ENCODE measurements around the gene EPB41L2. TPM values are rescaled to one million over a fixed set of nuclear protein-coding genes. Genes with fewer than 3 reads are reported as not detected.

The EPB41L2 gene
- total RNA-seq, 1 experiment from 2014 or later: 74.8 TPM

GRCh38 chr6:130975325-130975724 is 87.7 kb downstream of the EPB41L2 start:
- DNase-seq (ENCODE audit: low read depth, low spot score): no peak
- Histone ChIP-seq H3K9ac (ENCODE audit: low read length) (no peak overlapping the region), H3K79me2 (ENCODE audit: insufficient read depth, low read length) (peaks cover 21% of the 10 kb centered on the region; the same call in 1 of the 2 replicates), H3K4me3 (replicated peaks in 1 of 2; ENCODE audit: low read depth in 1 of 2, low read length in 2 of 2) (no peak overlapping the region), H3K4me1 (ENCODE audit: control insufficient read depth in 1 of 2, insufficient read depth in 2 of 2, low read length in 2 of 2) (peaks cover 0 to 16% of the 10 kb centered on the region in 2 experiments; a peak in 2 of 4 replicates), H3K9me2 (ENCODE audit: insufficient read depth) (no peaks in the 10 kb centered on the region), H4K20me1 (ENCODE audit: insufficient read depth) (no peaks in the 10 kb centered on the region), H3K4me2 (ENCODE audit: low read length) (peak overlapping the region; percentile 22), H2AFZ (ENCODE audit: low read depth, low read length, poor library complexity, severe bottlenecking) (no peak overlapping the region), H3K27me3 (ENCODE audit: insufficient read depth, low read length) (no peaks in the 10 kb centered on the region), H3K36me3 (ENCODE audit: control insufficient read depth in 1 of 2, insufficient read depth in 2 of 2, low read length in 2 of 2) (no peaks in the 10 kb centered on the region), H3K9me3 (ENCODE audit: control insufficient read depth in 1 of 2, insufficient read depth in 1 of 2, low read depth in 1 of 2, low read length in 2 of 2) (no peaks in the 10 kb centered on the region), H3K27ac (ENCODE audit: low read depth, low read length) (no peak overlapping the region)
- TF ChIP-seq SRF (IDR thresholded peaks at IDR 0.05; ENCODE audit: low read depth) (no peak), RAD21 (IDR thresholded peaks at IDR 0.05; ENCODE audit: low read depth) (no peak), POLR2AphosphoS5 (IDR thresholded peaks at IDR 0.05; ENCODE audit: low read depth, low read length) (no peak), POLR2A (IDR thresholded peaks at IDR 0.05; ENCODE audit: borderline replicate concordance, extremely low read depth, insufficient read depth, insufficient read length) (no peak), TCF7L2 (IDR thresholded peaks at IDR 0.05; ENCODE audit: borderline replicate concordance, extremely low read depth, insufficient read depth, insufficient read length) (no peak), JUND (IDR thresholded peaks at IDR 0.05) (peak; percentile 18; the same call in 1 of the 2 replicates), REST (IDR thresholded peaks at IDR 0.05; ENCODE audit: low read depth) (no peak), YY1 (IDR thresholded peaks at IDR 0.05; ENCODE audit: extremely low read depth, insufficient replicate concordance, low read depth, low read length) (no peak), CEBPB (IDR thresholded peaks at IDR 0.05; ENCODE audit: low read depth) (no peak), ELF1 (IDR thresholded peaks at IDR 0.05; ENCODE audit: borderline replicate concordance, low read depth) (no peak), MAX (IDR thresholded peaks at IDR 0.05) (no peak), FOSL1 (IDR thresholded peaks at IDR 0.05; ENCODE audit: low read depth) (peak; percentile 43; the same call in 1 of the 2 replicates), EZH2phosphoT487 (IDR thresholded peaks at IDR 0.05; ENCODE audit: borderline replicate concordance) (no peak), SIN3A (IDR thresholded peaks at IDR 0.05; ENCODE audit: low read depth) (no peak), ZNF274 (IDR thresholded peaks at IDR 0.05; ENCODE audit: low read depth, low read length) (no peak), SP1 (IDR thresholded peaks at IDR 0.05; ENCODE audit: low read depth) (no peak)
- ATAC-seq: no peak
- BruUV-seq (replicated peaks): no TSS peak
- ChIA-PET CTCF (no interaction called here), POLR2A (no interaction called here), RAD21 (ENCODE audit: low non-redundant PET in 1 of 2, low total read pairs in 2 of 2, uncharacterized antibody in 2 of 2, unreplicated experiment in 2 of 2) (no interaction called here)
- intact Hi-C loops (cut with micrococcal nuclease): no loop called here
